HG02852 (cell line): ENCODE data around the gene LRG1.
"Not testable (repeated sequence)": the region's sequence is repeated elsewhere in the genome, so short reads cannot be mapped to it uniquely, and the experiment has no call there.

ENCODE experiments used
- ATAC-seq: cut with Tn5 transposase; IDR thresholded peaks from one replicate; pipeline ENCODE4 v1.9.1; 2021; ENCODE audit warnings: mild to moderate bottlenecking, moderate library complexity; ENCODE audit not compliant: unreplicated experiment

LRG1 gene

DNA sequence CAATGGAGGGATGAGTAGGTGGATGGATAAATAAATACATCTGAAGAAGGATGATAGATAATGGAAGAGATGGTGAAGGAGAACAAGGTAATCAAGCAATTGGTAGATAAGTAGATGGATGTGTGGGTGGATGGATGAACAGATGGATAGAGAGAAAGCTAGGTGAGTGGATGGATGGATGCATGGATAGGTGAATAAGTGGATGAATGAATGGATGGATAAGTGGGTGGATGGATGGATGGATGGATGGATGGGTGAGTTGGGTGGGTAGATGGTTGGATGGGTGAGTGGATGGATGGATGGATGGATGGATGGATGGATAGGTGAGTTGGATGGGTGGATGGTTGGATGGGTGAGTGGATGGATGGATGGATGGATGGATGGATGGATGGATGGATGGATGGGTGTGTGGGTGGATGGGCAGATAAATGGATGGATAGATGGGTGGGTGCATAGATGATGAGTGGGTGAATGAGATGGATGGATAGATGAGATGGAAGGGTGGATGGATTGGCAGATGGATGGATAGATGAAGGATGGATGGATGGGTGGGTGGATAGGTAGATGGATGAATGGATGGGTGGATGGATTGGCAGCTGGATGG is 13.4 kb upstream of the LRG1 start:
- no peak for ATAC-seq

DNA sequence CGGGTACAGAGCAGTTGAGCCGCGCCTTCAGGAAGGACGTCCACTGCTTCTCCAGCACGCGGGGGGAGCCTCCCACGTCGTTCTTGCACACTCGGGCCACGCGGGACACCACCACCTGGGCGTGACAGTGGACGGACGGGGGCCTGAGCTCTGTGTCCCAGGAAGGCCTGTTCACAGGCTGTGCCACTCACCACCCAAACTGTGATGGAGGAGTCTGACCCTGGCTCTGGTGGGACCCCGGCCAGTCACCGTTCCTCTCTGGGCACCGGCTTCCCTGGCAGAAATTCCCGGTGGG is 12.6 kb upstream of the LRG1 start:
- ATAC-seq: no peak

GRCh38 chr19:4550479-4551050 is 10.7 kb upstream of the LRG1 start:
- no peak for ATAC-seq

- no peak for ATAC-seq
Measured at GRCh38 chr19:4550018-4550417, 10.2 kb upstream of the LRG1 start.

GRCh38 chr19:4548238-4548584 is 8.4 kb upstream of the LRG1 start:
- ATAC-seq: no peak

DNA sequence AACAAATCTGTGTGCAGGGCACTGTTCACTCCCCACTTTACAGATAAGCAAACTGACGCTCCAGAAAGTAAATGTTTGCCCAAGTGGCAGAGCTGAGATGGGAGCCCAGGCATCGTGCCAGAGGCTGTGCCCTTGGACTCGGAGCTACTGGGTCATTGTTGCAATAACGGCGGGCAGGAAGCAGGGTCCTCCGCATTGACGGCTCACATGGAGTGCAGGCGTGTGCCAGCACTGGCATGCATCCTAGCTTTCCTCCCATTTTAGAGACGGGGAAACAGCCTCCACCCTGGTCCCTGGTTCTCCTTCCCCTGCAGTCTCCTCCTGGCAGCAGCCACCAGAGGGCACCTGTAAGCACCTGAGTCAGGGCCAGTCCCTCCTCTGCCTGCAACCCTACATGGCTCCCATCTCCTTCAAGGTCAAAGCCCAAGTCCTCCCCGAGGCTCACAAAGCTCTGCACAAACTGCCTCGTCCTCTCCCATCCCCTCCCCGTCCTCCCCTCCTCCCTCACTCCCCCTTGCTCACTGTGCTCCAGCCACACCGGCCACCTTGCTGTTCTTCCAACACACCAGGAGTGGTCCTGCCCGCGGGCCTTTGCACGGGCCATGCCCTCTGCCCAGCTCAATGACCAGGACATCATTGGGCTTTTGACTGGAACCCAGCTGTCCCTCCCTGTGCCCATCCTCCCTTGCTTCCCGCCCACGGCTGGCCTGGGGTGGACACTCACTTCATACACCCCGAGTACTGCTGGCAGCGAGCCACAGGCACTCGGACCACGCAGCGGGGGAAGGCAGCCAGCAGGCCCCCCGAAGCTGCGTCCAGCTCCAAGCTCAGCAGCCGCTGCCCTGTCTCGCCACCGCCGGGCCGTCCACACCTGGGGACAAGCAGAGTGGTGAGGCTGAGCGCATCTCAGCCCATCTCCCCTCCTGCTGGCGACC is 7.7 kb upstream of the LRG1 start:
- no peak for ATAC-seq

GRCh38 chr19:4543842-4544647 is 4.2 kb upstream of the LRG1 start:
- no peak for ATAC-seq

DNA sequence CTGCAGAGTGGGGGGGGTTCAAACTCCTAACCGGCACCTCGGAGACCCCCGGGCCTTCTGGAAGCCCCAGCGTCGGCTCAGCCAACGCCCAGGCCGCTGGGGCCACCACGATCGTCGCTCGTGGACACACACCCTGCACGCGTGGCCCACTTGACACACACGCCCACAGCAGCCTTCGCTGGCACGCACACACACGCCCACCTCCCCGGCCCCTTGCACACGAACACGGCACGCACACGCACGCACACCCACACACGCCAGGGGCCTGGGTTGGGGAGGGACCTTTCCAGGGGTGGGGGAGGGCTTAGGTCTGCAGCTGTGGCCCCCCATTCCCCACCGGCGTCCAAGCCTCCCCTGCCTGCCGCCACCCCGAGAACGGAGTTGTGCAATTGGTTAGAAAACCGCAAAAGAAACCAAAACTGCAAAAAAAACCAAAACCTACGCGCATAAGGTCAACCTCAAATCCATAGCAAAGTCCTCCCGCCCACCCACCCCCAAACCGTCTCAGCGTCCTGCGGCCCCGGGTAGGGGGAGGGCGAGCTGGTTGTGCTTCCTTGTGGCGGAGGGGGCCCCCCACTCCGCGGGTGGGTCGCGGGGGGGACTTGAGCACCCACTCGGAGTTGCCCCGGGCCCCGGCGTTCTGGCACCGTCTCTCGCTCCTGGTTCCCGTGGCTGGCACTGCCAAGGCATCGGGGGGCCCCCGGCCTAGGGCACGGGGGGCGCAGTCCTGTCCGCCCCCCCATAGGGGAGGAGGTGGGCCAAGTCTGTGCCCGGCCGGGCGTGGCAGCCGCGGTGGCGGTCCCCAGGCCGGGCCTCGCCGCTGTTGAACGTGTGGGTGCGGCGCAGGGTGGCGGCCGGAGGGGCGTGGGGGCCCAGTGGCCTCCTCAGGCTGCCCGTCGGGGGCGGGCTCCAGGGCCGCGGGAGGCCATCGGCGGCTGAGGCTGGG is 3.3 kb upstream of the LRG1 start:
- no peak for ATAC-seq

- ATAC-seq: not testable (repeated sequence)
Measured at GRCh38 chr19:4541806-4542145, 1.9 kb upstream of the LRG1 start.

DNA sequence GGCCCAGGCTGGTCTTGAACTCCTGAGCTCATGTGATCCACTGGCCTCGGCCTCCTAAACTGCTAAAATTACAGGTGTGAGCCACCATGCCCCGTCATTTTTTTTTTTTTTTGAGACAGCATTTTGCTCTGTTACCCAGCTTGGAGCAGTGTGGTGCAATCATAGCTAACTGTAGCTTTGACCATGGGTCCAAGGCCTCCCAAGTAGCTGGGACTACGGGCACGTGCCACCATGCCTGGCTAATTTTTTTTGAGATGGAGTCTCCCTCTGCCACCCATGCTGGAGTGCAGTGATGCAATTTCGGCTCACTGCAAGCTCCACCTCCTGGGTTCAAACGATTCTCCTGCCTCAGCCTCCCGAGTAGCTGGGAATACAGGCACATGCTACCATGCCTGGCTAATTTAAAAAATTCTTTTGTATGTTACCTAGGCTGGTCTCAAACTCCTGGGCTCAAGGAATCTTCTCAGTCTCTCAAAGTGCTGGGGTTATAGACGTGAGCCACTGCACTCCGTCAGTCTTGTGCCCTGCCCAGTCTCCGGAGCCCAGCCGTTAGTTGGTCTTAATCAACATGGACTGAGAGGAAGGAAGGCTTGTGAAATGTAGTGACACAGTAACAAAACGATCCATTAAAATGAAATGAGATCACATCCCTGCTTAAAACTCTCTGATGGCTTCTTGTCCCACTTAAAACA is 1.4 kb upstream of the LRG1 start:
- no peak for ATAC-seq

- no peak for ATAC-seq
Measured at GRCh38 chr19:4539169-4539692, 605 bp downstream of the LRG1 start.

- ATAC-seq: no peak
Measured at GRCh38 chr19:4538601-4538954, 1.3 kb downstream of the LRG1 start.

DNA sequence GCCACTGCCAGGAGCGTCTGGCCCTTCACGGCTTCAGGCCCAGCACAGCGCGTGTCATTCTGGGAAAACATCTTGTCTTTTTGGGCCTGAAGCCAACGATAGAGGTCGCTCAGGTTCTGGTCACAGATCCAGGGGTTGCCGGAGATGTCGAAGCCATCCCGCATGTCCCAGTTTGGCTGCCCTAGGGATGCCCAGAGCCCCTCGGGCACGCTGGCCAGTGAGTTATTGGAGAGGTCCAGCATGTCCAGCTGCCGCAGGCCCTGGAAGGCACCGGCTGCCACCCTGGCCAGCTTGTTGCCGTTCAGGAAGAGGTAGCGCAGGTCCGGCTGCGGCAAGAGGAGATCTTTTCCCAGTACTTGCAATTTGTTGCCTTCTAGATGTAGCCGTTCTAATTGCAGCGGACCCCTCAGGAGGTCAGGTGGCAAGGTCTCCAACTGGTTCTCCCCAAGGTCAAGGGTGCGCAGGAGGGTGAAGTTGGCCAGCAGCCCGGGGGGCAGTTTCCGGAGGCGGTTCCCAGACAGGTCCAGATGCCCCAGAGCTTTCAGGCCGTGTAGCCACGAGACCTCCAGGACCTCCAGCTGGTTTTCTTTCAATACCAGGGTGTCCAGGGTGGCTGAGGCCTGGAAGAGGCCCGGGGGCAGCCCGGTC is 1.8 kb downstream of the LRG1 start:
- no peak for ATAC-seq

DNA sequence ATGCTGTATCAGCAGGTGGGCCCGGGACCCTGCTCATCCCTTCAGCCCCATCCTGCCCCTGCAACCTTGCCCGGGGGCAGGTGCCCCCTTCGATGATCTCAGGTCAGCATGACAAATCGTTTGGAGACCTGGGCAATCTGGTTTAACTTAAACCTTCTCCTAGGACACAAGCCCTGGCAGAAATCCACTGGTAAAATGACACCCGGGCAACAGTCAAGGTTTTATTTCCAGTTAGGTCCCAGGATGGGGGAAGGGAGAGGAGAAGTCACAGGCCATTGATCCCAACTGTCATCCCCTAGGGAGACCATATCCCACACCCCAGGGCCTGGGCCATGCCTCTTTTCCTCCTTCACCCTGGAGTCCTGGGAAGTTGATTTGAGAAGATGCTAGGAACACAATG is 3.0 kb downstream of the LRG1 start:
- no peak for ATAC-seq

DNA sequence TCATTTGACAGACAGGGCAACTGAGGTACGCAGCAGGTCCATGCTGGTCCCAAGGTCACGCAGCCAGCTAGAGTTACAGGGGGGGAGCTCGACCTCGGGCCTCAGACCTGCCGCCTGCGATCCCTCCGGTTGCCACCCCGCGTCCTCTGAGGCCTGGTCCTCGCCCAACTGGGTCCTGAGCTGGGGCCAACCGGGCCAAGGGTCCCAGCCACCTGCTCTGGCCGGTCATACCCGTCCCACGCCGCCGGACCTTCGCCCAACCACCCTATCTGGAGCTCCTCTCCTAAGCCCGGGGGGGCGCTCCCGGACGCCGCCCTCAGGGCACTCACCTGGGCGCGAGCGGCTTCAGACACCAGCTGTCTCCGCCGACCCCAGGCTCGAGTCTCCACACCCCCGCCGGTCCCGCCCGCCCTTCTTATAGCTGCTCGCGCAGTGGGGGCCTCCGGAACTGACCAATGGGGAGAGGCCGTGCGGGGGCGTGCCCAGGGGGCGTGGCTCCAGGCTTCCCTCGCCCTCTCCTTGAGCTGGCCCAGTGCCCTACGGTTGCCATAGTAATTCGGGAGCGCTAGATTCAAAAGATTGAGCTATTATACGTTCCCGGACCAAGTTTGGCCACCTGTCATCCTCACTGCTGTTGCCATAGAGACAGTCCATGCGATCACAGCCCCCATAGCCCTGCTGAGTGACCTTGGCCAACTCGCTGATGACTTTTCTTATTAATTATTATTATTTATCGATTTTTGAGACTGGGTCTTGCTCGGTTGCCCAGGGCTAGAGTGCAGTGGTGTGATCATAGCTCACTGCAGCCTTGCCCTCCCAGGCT is 4.8 kb downstream of the LRG1 start, which contains the start of gene PLIN5:
TSS of gene PLIN5 (minus strand) at position 389 of the 823 bp plus-strand sequence. CDS start 1,150 bp downstream, outside the sequence.
- ATAC-seq: no peak

DNA sequence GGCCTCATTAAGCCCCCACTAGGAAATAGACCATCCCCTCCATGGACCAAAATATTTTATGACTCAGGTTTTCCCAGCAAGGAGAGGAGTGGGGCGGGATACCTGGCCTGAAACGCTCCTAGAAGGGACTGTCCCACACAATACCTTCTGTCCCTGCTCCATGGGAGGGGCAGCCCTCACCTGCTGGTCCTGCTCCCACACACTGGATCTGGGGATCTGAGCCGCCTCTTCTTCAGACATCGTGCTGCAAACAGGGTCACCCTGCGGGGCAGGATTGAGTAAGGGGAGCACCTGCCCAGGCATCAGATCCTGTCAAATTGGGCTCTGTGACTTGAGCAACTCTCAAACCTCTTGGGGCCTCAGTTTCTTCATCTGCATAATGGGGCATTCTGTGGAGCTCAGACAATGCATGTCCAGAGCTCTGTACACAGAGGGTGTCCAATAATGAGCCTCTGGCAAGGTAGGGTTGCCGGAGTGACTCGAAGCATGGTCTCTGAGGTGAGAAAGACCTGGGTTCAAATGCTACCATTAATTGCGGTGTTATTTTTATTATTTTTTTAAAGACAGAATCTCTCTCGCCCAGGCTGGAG is 5.9 kb downstream of the LRG1 start:
- no peak for ATAC-seq

DNA sequence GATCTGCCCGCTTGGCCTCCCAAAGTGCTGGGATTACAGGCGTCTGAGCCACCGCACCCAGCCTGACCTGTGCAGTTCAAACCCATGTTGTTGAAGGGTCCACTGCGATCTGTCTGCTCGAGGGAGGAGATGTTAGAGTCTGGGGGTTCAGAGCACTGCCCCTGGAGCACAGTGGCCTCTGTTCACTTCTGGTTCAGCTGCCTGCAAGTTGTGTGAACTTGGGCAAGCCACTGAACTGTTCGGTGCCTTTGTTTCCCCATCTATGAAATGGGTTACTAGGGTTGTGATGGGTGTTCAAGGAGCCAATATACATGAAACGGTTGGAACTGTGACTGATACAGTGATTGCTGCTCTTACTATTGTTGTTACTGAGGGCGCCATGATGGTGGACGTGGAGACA is 6.5 kb downstream of the LRG1 start:
- no peak for ATAC-seq

DNA sequence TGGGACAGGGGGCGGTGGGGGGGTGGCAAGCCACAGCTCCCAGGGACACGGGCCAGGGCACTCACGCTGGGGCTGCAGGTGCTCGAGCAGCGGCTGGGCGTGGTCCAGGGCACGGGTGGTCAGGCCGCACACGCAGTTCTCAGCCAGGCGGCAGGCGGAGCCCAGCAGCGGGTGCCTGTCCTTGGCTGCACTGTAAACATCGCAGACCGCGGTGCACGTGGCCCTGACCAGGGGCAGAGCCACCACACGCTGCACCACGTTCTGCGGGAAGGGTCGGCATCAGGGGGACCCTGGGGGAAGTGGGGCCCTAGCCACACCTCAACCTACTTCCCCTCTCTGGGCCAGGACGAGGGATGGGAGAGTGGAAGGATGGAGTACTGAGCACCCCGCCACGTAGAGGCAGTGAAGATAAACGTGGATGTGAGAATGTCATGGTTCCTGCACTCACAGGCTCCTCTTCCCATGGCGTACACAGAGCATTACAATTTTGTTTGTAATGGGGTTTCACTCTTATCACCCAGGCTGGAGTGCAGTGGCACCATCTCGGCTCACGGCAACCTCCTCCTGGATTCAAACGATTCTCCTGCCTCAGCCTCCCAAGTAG is 8.2 kb downstream of the LRG1 start:
- no peak for ATAC-seq
